Lower leg skin (tissue), 3 donors: ENCODE results near the gene KRT72.

Experiments used
- POLR2A ChIP-seq, 2 donors: fragments of 450-650 bp; IDR thresholded peaks; one replicate each; pipeline ENCODE4 v1.6.1; 2016 to 2017; ENCODE audit warnings: antibody characterized with exemption in 2 of 2, mild to moderate bottlenecking in 1 of 2, moderate library complexity in 1 of 2
- TF ChIP-seq, protein P1 (sequence below), 3 donors: fragments of 450-650 bp; IDR thresholded peaks; one replicate each; pipeline ENCODE4 v1.5.1; 2016; ENCODE audit warnings: antibody characterized with exemption in 3 of 3, mild to moderate bottlenecking in 3 of 3, moderate library complexity in 2 of 3

DNA sequence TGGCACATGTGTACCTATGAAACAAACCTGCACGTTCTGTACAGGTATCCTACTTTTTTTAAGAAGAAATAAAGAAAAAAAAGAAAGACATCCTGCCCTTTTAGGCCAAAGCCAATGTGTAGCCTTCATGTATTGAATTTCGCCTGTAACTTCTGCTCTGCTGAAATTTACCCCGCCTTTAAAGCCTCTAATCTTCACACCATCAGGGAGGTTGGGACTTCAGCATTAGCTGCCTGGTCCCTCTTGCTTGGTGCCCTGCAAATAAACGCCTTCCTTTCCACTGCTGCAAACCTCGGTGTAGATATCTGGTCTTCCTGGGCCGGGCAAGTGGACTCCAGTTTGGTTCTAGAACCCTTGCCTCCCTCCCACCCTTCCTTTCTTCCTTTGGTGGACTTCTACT is 45.7 kb downstream of the KRT72 start:
- TF ChIP-seq, protein P1, sequence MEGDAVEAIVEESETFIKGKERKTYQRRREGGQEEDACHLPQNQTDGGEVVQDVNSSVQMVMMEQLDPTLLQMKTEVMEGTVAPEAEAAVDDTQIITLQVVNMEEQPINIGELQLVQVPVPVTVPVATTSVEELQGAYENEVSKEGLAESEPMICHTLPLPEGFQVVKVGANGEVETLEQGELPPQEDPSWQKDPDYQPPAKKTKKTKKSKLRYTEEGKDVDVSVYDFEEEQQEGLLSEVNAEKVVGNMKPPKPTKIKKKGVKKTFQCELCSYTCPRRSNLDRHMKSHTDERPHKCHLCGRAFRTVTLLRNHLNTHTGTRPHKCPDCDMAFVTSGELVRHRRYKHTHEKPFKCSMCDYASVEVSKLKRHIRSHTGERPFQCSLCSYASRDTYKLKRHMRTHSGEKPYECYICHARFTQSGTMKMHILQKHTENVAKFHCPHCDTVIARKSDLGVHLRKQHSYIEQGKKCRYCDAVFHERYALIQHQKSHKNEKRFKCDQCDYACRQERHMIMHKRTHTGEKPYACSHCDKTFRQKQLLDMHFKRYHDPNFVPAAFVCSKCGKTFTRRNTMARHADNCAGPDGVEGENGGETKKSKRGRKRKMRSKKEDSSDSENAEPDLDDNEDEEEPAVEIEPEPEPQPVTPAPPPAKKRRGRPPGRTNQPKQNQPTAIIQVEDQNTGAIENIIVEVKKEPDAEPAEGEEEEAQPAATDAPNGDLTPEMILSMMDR (IDR thresholded peaks at IDR 0.05), result no peak
- TF ChIP-seq POLR2A (IDR thresholded peaks at IDR 0.05), result no peak
